ENCODE data around the gene C19orf38. TPM values are rescaled to one million over a fixed set of nuclear protein-coding genes. Genes with fewer than 3 reads are reported as not detected.

Gene C19orf38
- total RNA-seq, 1 experiment from 2014 or later = 0.61 TPM

- intact Hi-C loops (cut with micrococcal nuclease; ENCODE audit: unreplicated experiment) = no loop called here
- Mint-ChIP-seq H3K9me3 (ENCODE audit: unreplicated experiment) (no peaks in the 10 kb centered on the region), H3K27me3 (ENCODE audit: insufficient read depth, unreplicated experiment) (no peaks in the 10 kb centered on the region), H3K36me3 (ENCODE audit: insufficient read depth, unreplicated experiment) (peaks cover 63% of the 10 kb centered on the region), H3K4me1 (ENCODE audit: low read depth, unreplicated experiment) (no peaks in the 10 kb centered on the region), H3K4me3 (ENCODE audit: unreplicated experiment) (peak overlapping the region; percentile 98), H3K27ac (ENCODE audit: unreplicated experiment) (peak overlapping the region; percentile 100)
- Histone ChIP-seq H3K27me3 (replicated peaks; ENCODE audit: control insufficient read depth, insufficient read depth, low read length) (no peaks in the 10 kb centered on the region), H3K4me3 (ENCODE audit: low read depth, low read length) (peak overlapping the region; percentile 31), H3K9me3 (no peaks in the 10 kb centered on the region), H3K36me3 (ENCODE audit: control insufficient read depth, insufficient read depth, low read length) (no peaks in the 10 kb centered on the region; the same call in 1 of the 2 replicates), H3K4me1 (peaks cover 9% of the 10 kb centered on the region; the same call in 1 of the 2 replicates)
- ChIA-PET CTCF (interaction anchor here (0.7 to 2.8 kb wide), 7 partner anchors 15 to 345 kb away, joined by 3 to 26 read pairs (median 4); partner anchors contain the start of gene DNM2), POLR2A (interaction anchor here (0.8 to 1.6 kb wide), 10 partner anchors 11 to 134 kb away, joined by 3 to 19 read pairs (median 5); partner anchors contain the start of genes DNM2, QTRT1 and SMARCA4)
- TF ChIP-seq CTCF (IDR thresholded peaks at IDR 0.05; ENCODE audit: insufficient read depth in 1 of 2, low read depth in 1 of 2, low read length in 1 of 2, severe bottlenecking in 1 of 2, unreplicated experiment in 1 of 2) = no peak
- BruUV-seq (replicated peaks) = TSS peak; percentile 40
- no peak for DNase-seq
These were observed 13.0 kb upstream of the C19orf38 start for GRCh38 chr19:10835089-10835753.

DNA sequence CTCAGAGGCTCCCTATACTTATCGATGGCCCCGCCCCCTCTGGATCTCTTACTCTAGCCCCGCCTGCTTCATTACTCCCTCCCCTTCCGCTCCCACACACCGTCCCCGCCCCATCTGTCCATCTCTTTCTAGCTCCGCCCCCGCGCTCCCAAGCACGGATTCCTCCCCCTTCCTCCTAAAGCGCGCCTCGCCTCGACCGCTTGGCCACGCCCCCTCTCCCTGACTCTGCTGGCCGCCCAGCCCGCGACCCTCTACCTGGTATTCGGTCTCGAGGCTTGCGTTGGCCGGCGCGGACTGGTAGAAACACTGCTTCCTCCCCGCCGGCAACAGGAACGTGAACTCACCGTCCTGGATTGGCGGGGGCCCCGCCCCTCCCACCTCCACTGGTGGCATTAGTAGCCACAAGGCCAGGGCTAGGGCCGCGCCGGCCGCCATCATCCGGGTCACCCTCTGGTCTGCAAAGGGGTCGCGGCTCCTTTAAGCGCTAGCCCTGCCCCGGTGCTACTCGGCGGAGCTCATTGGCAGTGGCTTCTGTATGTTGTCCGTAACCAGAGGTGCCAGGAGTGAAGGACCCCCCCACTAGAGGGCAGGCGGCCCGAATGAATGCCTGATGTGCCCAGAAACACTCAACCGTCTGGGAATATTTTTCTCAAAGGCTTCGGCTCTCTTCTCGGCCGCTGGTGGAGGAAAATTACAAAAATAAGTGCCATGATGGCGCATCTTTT, 12.3 kb upstream of the C19orf38 start, which contains the start of gene TMED1:
TSS of gene TMED1 (minus strand) at position 459 of the 725 bp plus-strand sequence. CDS start at position 438, 21 bp downstream.
- H3K36me3 Mint-ChIP-seq (ENCODE audit: insufficient read depth, unreplicated experiment) = peaks cover 59% of the 10 kb centered on the region
- no peaks in the 10 kb centered on the region for H3K9me3 ChIP-seq
- POLR2A ChIA-PET = interaction anchor here (0.5 to 1.6 kb wide), 13 partner anchors 10 to 231 kb away, joined by 3 to 19 read pairs (median 5); partner anchors contain the start of genes DNM2, QTRT1 and SMARCA4
- intact Hi-C loops (cut with micrococcal nuclease; ENCODE audit: unreplicated experiment) = loop anchor here (1.0 kb wide), 2 partner anchors 35 to 119 kb away; partner anchors contain the start of gene CARM1
- TF ChIP-seq CTCF (IDR thresholded peaks at IDR 0.05; ENCODE audit: insufficient read depth in 1 of 2, low read depth in 1 of 2, low read length in 1 of 2, severe bottlenecking in 1 of 2, unreplicated experiment in 1 of 2) = peak in 1 of 2 experiments; percentile 13
- H3K9me3 Mint-ChIP-seq (ENCODE audit: unreplicated experiment) = no peaks in the 10 kb centered on the region
- H3K4me3 ChIP-seq (ENCODE audit: low read depth, low read length) = peak within 1 kb of the TSS; percentile 58
- CTCF ChIA-PET = interaction anchor here (0.6 to 2.8 kb wide), 12 partner anchors 16 to 502 kb away, joined by 3 to 26 read pairs (median 5); partner anchors contain the start of genes CARM1 and DNM2
- H3K27me3 Mint-ChIP-seq (ENCODE audit: insufficient read depth, unreplicated experiment) = no peaks in the 10 kb centered on the region
- H3K4me1 Mint-ChIP-seq (ENCODE audit: low read depth, unreplicated experiment) = no peaks in the 10 kb centered on the region
- peak within 1 kb of the TSS; percentile 100 for H3K27ac Mint-ChIP-seq (ENCODE audit: unreplicated experiment)
- DNase-seq = peak; percentile 99 to 100
- H3K4me1 ChIP-seq = peaks cover 9% of the 10 kb centered on the region; the same call in 1 of the 2 replicates
- BruUV-seq (replicated peaks) = no TSS peak
- no peaks in the 10 kb centered on the region; the same call in 1 of the 2 replicates for H3K36me3 ChIP-seq (ENCODE audit: control insufficient read depth, insufficient read depth, low read length)
- H3K4me3 Mint-ChIP-seq (ENCODE audit: unreplicated experiment) = peak within 1 kb of the TSS; percentile 98
- H3K27me3 ChIP-seq (replicated peaks; ENCODE audit: control insufficient read depth, insufficient read depth, low read length) = no peaks in the 10 kb centered on the region
